Stimulated activated CD4-positive, alpha-beta T cell treated with anti-CD3 and anti-CD28 coated beads, Interleukin-15, amount 100 ng/mL, for 24 hours (primary cell): ENCODE results near the gene DOCK6.
A peak's percentile ranks its signal among the peaks of the same experiment; 100 is the strongest.
"Not testable (repeated sequence)": the region's sequence is repeated elsewhere in the genome, so short reads cannot be mapped to it uniquely, and the experiment has no call there.

ENCODE experiments used
- DNase-seq: peaks from one replicate; pipeline ENCODE4 v3.0.0-alpha.2; 2020

DOCK6 gene

DNA sequence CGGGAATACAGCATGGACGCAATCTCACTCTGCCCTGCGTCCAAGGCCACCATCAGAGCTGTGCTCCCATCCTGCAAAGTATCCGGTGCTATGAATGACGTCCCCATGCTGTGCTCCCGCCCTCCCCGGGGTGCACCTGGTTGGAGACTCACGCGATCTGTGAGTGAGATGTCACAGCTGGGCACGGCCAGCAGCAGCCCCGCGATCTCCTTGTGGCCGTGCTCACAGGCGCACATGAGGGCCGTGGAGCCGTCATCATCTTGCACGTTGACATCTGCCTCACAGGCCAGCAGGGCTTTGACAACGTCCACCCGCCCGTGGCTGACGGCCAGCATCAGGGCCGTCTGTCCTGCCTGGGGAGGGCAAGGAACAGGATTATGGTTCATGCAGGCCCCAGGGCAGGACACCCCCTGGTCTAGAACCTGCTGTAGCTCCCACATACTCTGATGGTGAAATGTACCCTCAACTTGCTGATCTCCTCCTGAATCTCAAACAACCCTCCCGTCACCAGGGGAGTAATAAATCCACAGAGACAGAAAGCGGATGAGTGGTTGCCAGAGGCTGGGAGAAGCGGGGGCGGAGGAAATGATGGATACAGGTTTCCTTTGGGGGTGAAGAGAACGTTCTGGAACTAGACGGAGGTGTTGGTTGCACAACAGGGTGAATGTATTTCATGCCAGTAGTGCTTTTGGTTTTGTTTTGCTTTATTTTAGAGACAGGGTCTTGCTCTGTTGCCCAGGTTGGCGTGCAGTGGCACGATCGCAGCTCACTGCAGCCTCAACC, 92.2 kb downstream of the DOCK6 start:
- no peak for DNase-seq

DNA sequence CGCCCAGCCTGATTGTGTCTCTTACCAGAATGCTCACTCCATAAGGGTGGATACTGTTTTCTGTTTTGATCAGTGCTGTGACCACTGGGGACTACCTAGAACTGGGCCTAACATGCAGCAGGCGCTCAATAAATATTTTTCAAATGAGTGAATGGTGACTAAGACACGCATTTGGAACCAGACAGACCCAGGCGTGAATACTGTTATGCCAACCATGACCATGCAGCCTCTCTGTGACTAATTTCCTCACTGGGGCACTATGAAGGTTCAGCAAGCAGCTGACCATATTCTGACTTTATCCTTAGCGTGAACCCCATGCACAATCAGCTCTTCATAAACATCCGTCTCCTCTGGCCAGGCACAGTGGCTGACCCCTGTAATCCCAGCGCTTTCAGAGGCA, 93.8 kb downstream of the DOCK6 start:
- DNase-seq: no peak

DNA sequence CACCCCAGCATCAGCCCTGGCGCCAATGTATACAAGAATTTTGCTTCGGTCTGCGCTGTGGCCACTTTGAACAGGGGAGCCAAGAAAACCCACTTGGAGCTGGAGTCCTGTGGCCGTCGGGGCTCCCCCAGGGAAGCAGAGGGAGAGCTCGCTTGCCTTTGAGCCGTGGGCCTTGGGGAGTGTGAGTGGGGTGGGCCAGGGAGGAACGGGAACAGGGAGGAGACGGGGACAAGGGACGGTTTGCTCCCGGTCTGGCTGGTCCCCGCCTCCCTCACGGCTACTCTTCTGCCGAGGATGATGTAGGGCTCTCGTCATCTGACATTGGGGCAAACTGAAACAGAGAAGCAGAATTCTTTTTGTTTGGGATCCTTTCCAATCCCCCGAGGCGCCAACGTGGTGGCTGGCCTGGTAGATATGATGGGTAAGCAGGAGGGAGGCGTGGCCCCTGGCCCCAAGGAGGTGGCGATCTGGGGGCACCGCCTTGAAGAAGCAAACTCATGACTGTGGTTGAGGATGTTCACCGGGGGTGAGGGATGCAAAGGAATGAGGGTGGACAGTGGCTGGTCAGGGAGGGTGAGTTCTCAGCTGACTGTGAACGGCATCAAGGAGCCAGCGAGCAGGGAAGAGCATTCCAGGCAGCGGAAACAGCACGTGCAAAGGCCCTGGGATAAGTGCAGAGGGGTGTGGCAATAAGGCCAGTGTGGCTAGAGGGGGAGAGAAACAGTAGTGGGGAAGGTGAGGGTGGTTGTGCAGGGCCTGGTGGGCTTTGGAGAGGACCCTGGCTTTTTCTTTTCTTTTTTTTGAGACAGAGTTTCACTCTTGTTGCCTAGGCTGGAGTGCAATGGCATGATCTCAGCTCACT, 95.8 kb downstream of the DOCK6 start:
- no peak for DNase-seq

DNA sequence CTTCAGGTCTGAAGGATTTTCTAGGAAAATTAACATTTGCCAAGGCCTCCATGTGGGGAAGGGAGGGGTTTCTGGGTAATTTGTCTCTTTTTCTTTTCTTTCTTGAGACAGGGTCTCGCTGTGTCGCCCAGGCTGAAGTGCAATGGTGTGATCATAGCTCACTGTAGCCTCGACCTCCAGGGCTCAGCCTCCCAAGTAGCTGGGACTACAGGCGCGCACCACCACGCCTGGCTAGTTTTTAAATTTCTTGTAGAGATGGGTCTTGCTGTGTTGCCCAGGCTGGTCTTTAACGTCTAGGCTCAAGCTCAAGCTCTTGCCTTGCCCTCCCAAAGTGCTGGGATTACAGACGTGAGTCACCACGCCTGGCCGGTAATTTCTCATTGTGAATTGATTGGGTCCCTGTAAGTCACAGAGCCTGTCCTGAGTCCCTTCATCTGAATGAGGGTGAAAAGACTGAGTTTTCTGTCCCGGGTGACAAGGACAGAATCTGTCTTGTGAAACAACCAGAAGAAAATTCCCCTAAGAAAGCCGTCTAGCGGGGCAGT, 96.8 kb downstream of the DOCK6 start:
- no peak for DNase-seq

DNA sequence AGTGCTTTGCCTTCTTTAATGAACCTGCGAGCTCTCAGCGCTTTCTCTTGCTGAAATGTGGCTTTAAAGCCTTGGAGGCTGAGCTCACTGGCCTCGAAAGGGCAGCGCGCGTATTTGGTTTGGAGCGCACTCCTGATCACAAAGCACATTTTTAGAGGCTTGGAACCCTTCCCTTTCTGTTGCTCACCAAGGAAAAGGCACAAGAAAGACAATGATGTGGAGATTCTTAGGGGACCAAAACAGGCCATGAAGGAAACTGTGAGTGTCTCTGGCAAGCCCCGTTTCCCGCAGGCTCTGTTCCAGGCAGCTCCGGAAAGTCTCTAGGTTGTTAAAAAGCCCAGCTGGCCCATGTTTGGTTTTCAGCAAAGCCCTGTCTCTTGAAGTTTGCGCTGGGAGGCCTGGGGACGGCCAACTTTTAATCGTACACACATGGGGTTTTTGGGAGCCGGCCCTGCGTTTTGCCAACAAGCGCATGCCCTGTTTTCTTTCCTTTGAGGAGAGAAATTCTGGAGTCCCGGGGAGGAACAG, 97.4 kb downstream of the DOCK6 start:
- no peak for DNase-seq

DNA sequence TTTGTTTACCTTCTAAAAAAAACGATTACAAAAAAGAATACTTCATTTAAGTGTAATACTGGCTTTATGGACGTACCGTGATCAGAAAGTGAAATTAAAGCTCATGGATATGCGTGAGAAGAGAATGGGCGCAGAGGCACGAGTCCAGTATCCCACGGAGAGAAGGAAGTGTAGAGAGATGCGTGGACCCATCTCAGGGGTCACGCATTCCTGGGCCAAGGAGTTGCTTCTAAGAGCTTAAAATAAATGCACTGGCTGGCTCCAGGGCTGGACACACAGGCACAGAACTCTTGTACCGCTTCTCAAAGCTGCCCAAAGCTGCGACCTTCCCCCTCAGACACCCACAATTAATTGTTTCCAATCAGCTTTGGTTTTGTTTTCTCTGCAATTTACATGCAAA, 98.0 kb downstream of the DOCK6 start:
- DNase-seq: no peak

DNA sequence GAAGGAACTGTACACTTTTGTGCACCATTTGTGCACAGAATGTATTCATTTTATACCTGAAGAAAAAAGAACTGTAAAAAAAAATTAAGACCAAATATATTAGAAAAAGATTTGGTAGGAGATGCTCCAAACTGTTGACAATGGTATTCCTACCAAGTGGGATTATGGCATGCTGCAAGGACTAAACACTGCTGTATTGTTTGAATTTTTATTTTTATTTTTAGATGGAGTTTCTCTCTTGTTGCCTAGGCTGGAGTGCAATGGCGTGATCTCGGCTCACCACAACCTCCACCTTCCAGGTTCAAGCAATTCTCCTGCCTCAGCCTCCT, 101.9 kb downstream of the DOCK6 start:
- not testable (repeated sequence) for DNase-seq

DNA sequence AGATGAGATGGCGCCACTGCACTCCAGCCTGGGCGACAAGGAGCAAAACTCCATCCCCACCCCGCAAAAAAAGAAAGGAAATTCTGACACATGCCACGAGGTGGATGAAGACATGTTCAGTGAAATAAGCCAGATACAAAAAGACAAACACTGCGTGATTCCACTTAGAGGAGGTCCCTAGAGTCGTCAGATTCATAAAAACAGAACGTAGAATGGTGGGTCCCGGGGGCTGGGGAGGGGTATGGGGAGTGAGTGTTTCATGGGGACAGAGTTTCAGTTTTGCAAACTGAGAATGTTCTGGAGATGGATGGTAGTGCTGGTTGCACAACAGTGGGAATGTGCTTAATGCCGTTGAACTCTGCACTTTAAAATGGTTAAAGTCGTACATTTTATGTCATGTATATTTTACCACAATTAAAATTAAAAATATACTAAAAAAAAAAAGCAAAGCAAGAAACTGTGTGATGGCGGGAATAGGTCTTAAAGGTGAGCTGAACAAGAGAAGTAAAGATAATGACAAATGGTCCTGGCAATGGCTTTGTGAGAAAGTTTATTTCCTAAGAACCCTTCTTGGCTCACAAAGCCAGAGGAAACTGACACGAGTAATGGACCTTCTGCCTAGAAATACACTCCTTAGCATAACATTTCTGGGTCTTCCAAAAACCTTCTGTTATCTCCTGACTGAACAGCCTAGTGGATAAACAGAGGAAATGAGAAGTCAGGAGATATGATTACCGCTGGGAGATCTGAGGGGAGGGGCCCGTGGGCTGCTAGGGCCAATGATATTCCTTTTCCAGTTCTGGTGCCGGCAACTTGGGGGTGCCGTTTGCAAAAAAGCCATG, 102.5 kb downstream of the DOCK6 start:
- no peak for DNase-seq

DNA sequence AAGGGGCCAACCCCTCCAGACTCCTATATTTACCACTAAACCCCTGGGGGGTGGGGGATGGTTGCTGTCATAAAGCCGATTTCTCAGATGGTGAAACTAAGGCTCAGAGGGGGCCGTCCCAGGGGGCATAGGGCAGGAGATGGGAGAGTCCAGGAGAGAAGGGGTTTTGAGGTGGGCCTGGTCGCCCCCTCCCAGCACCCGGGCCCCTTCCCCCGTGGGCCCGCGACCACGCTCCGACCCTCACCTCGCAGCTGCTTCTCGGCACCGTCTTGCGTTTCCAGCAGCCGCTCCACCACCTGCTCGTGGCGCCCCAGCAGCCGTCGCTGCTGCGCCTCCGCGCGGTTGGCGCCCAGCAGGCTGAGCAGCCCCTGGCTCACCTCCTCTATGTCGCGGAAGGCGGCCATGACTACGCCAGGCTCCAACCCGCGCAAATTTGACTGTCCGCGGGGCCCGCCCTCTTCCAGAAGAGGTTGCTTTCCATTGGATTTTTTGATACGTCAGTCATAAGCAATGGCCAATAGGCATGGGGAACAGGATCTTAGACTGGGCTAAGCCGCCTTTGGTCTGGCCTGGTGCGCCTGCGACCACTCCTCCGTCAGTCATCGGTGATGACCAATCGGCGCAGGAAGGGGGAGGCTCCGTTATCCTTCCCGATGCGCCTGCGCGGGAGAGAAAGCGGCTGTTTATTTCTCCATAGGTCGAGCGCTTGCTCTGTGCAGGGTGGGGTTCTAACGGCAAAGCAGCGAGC, 106.8 kb downstream of the DOCK6 start, which contains the start of gene SPC24:
TSS of gene SPC24 (minus strand) at position 410 of the 748 bp plus-strand sequence. CDS start at position 404, 6 bp downstream.
- peak; percentile 96 for DNase-seq

DNA sequence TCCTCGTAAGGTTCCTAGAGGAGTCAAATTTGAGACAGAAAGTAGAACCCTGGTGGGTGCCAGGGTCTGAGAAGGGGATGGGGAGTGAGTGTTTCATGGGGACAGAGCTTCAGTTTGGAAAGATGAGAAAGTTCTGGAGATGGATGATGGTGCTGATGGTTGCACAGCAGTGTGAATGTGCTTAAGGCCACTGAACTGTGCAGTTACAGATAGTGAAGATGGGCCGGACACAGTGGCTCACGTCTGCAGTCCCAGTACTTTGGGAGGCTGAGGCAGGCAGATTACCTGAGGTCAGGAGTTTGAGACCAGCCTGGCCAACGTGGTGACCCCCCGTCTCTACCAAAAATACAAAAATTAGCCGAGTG, 107.7 kb downstream of the DOCK6 start:
- DNase-seq: no peak

DNA sequence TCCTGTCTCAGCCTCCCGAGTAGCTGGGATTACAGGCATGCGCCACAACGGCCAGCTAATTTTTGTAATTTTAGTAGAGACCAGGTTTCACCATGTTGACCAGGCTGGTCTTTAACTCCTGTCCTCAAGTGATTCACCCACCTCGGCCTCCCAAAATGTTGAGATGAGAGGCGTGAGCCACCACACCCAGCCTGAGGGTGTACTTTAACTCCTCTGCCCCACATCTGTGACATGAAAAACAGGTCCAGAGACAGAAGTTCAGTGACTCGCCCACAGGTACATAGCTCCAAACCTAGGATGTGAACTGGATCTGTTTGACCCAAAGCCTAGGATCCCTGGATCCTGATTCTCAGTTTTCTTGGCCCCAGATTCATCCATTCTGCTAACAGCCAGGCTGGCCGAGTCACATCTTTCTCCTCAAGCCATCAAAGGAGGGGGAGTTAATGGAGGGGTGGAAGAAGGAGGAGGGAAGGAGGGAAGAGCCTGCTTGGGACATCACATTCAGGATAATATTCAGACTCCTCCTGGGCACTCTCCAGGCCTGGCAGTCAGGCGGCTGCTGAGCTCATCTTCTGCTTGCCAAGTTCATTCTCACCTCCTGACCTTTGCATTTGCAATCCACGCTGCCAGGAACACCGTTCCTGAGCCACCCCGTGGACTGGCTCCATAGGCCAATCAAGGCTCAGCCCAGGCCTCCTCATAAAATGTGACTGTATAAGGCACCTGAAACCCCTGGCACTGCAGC, 109.8 kb downstream of the DOCK6 start:
- no peak for DNase-seq

DNA sequence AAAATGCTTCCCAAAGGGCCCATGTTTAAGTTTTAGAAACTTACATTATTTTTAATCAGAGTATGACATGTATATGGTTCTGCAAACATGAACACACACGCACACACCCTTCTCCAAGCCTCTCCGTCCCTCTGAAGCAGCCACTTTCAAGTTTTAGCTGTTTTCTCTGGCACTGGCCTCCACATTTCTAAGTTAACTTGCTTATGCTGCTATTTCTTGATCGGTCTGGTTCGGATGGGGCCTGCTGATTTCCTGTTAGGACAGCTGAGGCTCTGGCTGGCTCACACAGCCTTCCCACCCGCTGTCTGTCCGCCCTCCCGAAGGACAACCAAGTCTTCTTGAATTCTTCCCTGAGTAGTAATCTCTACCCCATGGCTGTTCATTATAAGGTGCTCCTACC, 111.1 kb downstream of the DOCK6 start:
- no peak for DNase-seq
